Caco-2 (cell line): ENCODE measurements around the gene SCAPER. TPM values are rescaled to one million over a fixed set of nuclear protein-coding genes. Genes with fewer than 3 reads are reported as not detected.

ENCODE experiments used
- BruUV-seq: library from RNA; stranded (reverse); fragments of 400-500 nt; replicated peaks from 2 replicates; lab custom pipeline; 2021; lab: Mats Ljungman, UMichigan
- CTCF ChIA-PET: fragments of 300-600 bp; sonication (Branson Sonifier 250); formaldehyde crosslinking; loops from one replicate; lab custom pipeline; 2022; ENCODE audit warnings: antibody characterized with exemption; lab: Charles Lee
- POLR2A ChIA-PET: fragments of 300-600 bp; sonication (Branson Sonifier 250); formaldehyde crosslinking; loops from one replicate; lab custom pipeline; 2022; ENCODE audit warnings: antibody characterized with exemption; lab: Charles Lee
- DNase-seq, 2 experiments: peaks; one replicate each; pipeline versions ENCODE4 v3.0.0 to v3.0.0-alpha.2; 2020 to 2022
- H3K27me3 ChIP-seq: replicated peaks from 2 replicates; pipeline ENCODE4 v1.6.0; 2011; ENCODE audit warnings: low read length; ENCODE audit not compliant: control insufficient read depth, insufficient read depth
- H3K36me3 ChIP-seq: 2 replicates; pipeline ENCODE4 v1.5.1; 2011; ENCODE audit warnings: low read length; ENCODE audit not compliant: control insufficient read depth, insufficient read depth
- H3K4me1 ChIP-seq: fragments of 250-450 bp; sonication (Bioruptor Pico); 2 replicates; pipeline ENCODE4 v1.5.1; 2020; ENCODE audit warnings: mild to moderate bottlenecking
- H3K4me3 ChIP-seq: 2 replicates; pipeline ENCODE4 v1.5.1; 2011; ENCODE audit warnings: low read depth, mild to moderate bottlenecking, control low read depth, low read length
- H3K9me3 ChIP-seq: fragments of 250-450 bp; sonication (Bioruptor Pico); 2 replicates; pipeline ENCODE4 v1.5.1; 2020; ENCODE audit warnings: mild to moderate bottlenecking, moderate library complexity
- H3K27ac Mint-ChIP-seq: one replicate; pipeline ENCODE4 v1.8.0; 2022; ENCODE audit warnings: mixed read lengths; ENCODE audit not compliant: unreplicated experiment
- H3K27me3 Mint-ChIP-seq: one replicate; pipeline ENCODE4 v1.8.0; 2022; ENCODE audit warnings: mixed read lengths; ENCODE audit not compliant: insufficient read depth, unreplicated experiment
- H3K36me3 Mint-ChIP-seq: one replicate; pipeline ENCODE4 v1.8.0; 2022; ENCODE audit warnings: mild to moderate bottlenecking, mixed read lengths; ENCODE audit not compliant: insufficient read depth, unreplicated experiment
- H3K4me1 Mint-ChIP-seq: one replicate; pipeline ENCODE4 v1.8.0; 2022; ENCODE audit warnings: low read depth, mixed read lengths; ENCODE audit not compliant: unreplicated experiment
- H3K4me3 Mint-ChIP-seq: one replicate; pipeline ENCODE4 v1.8.0; 2022; ENCODE audit warnings: mild to moderate bottlenecking, moderate library complexity, mixed read lengths; ENCODE audit not compliant: unreplicated experiment
- H3K9me3 Mint-ChIP-seq: one replicate; pipeline ENCODE4 v1.8.0; 2022; ENCODE audit warnings: mixed read lengths; ENCODE audit not compliant: unreplicated experiment
- intact Hi-C: fragments of 100-400 bp; cut with micrococcal nuclease; formaldehyde crosslinking; loops from one replicate; pipeline ENCODE4 v1.10.0; 2022; ENCODE audit not compliant: unreplicated experiment
- total RNA-seq: library from RNA; stranded (reverse); gene quantifications from 2 replicates; pipeline ENCODE4 v1.2.3, GENCODE V29; 2022
- TF ChIP-seq, protein P1 (sequence below), 2 experiments: fragments of 200-600 bp in 1 of 2; IDR thresholded peaks; 1 replicate in 1 of 2; 2 replicates in 1 of 2; pipeline versions ENCODE4 v1.5.1 to v1.8.0; 2011 to 2022; ENCODE audit warnings: antibody characterized with exemption in 1 of 2, control low read depth in 1 of 2, inconsistent platforms in 1 of 2, low read depth in 1 of 2, low read length in 1 of 2, mild to moderate bottlenecking in 1 of 2, moderate library complexity in 1 of 2; ENCODE audit not compliant: insufficient read depth in 1 of 2, severe bottlenecking in 1 of 2, unreplicated experiment in 1 of 2

SCAPER gene
- total RNA-seq, 1 experiment from 2014 or later = 24.6 TPM

GRCh38 chr15:76363251-76363650 lies 541.9 kb downstream of the SCAPER start:
- intact Hi-C loops = no loop called here
- Mint-ChIP-seq H3K27me3 (no peaks in the 10 kb centered on the region), H3K36me3 (no peaks in the 10 kb centered on the region), H3K4me3 (no peak overlapping the region), H3K4me1 (peaks cover 4% of the 10 kb centered on the region), H3K9me3 (no peaks in the 10 kb centered on the region), H3K27ac (no peak overlapping the region)
- TF ChIP-seq, protein P1, sequence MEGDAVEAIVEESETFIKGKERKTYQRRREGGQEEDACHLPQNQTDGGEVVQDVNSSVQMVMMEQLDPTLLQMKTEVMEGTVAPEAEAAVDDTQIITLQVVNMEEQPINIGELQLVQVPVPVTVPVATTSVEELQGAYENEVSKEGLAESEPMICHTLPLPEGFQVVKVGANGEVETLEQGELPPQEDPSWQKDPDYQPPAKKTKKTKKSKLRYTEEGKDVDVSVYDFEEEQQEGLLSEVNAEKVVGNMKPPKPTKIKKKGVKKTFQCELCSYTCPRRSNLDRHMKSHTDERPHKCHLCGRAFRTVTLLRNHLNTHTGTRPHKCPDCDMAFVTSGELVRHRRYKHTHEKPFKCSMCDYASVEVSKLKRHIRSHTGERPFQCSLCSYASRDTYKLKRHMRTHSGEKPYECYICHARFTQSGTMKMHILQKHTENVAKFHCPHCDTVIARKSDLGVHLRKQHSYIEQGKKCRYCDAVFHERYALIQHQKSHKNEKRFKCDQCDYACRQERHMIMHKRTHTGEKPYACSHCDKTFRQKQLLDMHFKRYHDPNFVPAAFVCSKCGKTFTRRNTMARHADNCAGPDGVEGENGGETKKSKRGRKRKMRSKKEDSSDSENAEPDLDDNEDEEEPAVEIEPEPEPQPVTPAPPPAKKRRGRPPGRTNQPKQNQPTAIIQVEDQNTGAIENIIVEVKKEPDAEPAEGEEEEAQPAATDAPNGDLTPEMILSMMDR (IDR thresholded peaks at IDR 0.05; ENCODE audit: insufficient read depth in 1 of 2, low read depth in 1 of 2, low read length in 1 of 2, severe bottlenecking in 1 of 2, unreplicated experiment in 1 of 2) = no peak
- no peaks in the 10 kb centered on the region for H3K36me3 ChIP-seq
- no peaks in the 10 kb centered on the region for H3K9me3 ChIP-seq
- no peaks in the 10 kb centered on the region for H3K27me3 ChIP-seq
- no peak for DNase-seq
- ChIA-PET CTCF (no interaction called here), POLR2A (no interaction called here)
- H3K4me1 ChIP-seq = no peaks in the 10 kb centered on the region
- H3K4me3 ChIP-seq = no peak overlapping the region
- no TSS peak for BruUV-seq

DNA sequence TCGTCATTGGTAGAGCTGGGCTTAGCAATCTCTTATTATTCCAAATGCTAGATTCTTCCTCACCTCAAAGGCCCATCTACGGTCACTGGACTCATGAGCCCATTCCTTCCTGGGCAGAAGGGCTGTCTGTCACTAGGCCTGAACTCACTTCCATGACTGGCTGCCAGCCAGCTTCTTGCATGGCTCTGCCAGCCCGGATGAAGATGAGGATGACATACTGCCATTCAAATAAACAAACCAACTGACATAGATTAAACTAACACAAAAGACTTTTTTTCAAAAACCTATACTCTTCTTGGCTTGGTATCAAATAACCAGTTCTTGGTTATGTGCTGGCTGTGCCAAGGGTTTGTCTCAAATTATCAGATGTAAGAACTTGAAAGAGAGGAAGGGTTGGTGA lies 544.7 kb downstream of the SCAPER start:
- TF ChIP-seq, protein P1 (IDR thresholded peaks at IDR 0.05; ENCODE audit: insufficient read depth in 1 of 2, low read depth in 1 of 2, low read length in 1 of 2, severe bottlenecking in 1 of 2, unreplicated experiment in 1 of 2) = no peak
- H3K4me3 ChIP-seq = no peak overlapping the region
- H3K4me3 Mint-ChIP-seq = no peak overlapping the region
- peaks cover 7% of the 10 kb centered on the region for H3K4me1 ChIP-seq
- peaks cover 9% of the 10 kb centered on the region for H3K4me1 Mint-ChIP-seq
- no peak for DNase-seq
- no TSS peak for BruUV-seq
- no peaks in the 10 kb centered on the region for H3K9me3 Mint-ChIP-seq
- intact Hi-C loops = no loop called here
- no peaks in the 10 kb centered on the region for H3K27me3 Mint-ChIP-seq
- H3K36me3 Mint-ChIP-seq = peaks cover 6% of the 10 kb centered on the region
- no peaks in the 10 kb centered on the region for H3K27me3 ChIP-seq
- CTCF ChIA-PET = no interaction called here
- H3K9me3 ChIP-seq = no peaks in the 10 kb centered on the region
- H3K27ac Mint-ChIP-seq = no peak overlapping the region
- no peaks in the 10 kb centered on the region for H3K36me3 ChIP-seq
- POLR2A ChIA-PET = no interaction called here

- Histone ChIP-seq H3K27me3 (no peaks in the 10 kb centered on the region), H3K9me3 (no peaks in the 10 kb centered on the region), H3K4me1 (peaks cover 20% of the 10 kb centered on the region), H3K4me3 (no peak overlapping the region), H3K36me3 (no peaks in the 10 kb centered on the region)
- Mint-ChIP-seq H3K27ac (no peak overlapping the region), H3K36me3 (peaks cover 6% of the 10 kb centered on the region), H3K27me3 (no peaks in the 10 kb centered on the region), H3K4me1 (peaks cover 20% of the 10 kb centered on the region), H3K4me3 (no peak overlapping the region), H3K9me3 (no peaks in the 10 kb centered on the region)
- no TSS peak for BruUV-seq
- ChIA-PET POLR2A (no interaction called here), CTCF (no interaction called here)
- intact Hi-C loops = no loop called here
- DNase-seq = no peak
- TF ChIP-seq, protein P1 (IDR thresholded peaks at IDR 0.05; ENCODE audit: insufficient read depth in 1 of 2, low read depth in 1 of 2, low read length in 1 of 2, severe bottlenecking in 1 of 2, unreplicated experiment in 1 of 2) = no peak
These were observed 546.0 kb downstream of the SCAPER start for GRCh38 chr15:76359152-76359551.
